C4-2B (cell line): ENCODE data around the gene SLTM.

Experiments
- ZFX ChIP-seq: fragments of 450-650 bp; IDR thresholded peaks from 2 replicates; pipeline ENCODE4 v1.6.1; 2017
- TF ChIP-seq, protein P1 (sequence below): fragments of 450-650 bp; conservative IDR thresholded peaks from 2 replicates; pipeline ENCODE4 v1.5.1; 2017; ENCODE audit warnings: mild to moderate bottlenecking

DNA sequence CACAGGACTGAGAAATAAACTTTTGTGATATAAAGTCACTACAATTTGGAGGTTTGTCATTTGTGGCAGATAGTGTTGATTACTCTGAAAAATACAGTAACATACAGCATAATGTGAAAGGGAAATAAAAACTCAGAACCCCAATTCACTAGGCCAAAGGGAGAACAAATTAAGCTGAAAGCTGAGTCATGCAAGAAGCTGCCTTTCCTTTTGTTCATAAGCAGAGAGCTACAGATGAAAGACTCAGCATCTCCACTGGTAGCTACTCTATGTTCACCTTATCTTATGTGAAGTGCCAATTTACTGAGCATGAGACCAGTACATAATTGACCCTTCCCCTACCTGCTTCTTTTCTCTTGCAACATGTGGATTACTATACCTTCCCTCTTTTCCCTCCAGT, 19.3 kb upstream of the SLTM start:
- TF ChIP-seq, protein P1, sequence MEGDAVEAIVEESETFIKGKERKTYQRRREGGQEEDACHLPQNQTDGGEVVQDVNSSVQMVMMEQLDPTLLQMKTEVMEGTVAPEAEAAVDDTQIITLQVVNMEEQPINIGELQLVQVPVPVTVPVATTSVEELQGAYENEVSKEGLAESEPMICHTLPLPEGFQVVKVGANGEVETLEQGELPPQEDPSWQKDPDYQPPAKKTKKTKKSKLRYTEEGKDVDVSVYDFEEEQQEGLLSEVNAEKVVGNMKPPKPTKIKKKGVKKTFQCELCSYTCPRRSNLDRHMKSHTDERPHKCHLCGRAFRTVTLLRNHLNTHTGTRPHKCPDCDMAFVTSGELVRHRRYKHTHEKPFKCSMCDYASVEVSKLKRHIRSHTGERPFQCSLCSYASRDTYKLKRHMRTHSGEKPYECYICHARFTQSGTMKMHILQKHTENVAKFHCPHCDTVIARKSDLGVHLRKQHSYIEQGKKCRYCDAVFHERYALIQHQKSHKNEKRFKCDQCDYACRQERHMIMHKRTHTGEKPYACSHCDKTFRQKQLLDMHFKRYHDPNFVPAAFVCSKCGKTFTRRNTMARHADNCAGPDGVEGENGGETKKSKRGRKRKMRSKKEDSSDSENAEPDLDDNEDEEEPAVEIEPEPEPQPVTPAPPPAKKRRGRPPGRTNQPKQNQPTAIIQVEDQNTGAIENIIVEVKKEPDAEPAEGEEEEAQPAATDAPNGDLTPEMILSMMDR: no peak
- TF ChIP-seq ZFX: no peak
